Psoas muscle (tissue), 8 donors: ENCODE results near the gene RANBP9. TPM values are rescaled to one million over a fixed set of nuclear protein-coding genes. Genes with fewer than 3 reads are reported as not detected.

Experiments used
- ATAC-seq, 4 donors: fragments of 200-7000 bp; cut with Tn5 transposase; one replicate each; pipeline ENCODE4 v1.9.1; 2020; ENCODE audit warnings: moderate library complexity in 3 of 4, mild to moderate bottlenecking in 2 of 4
- DNase-seq, 2 donors: peaks; one replicate each; pipeline ENCODE4 v3.0.0-alpha.2; 2020
- H3K27ac ChIP-seq: fragments of 200-600 bp; one replicate; pipeline ENCODE4 v1.8.0; 2022
- H3K27me3 ChIP-seq, 3 donors: fragments of 200-600 bp in 1 of 3; one replicate each; pipeline versions ENCODE4 v1.6.1 to v1.8.0; 2013 to 2022; ENCODE audit warnings: low read length in 2 of 3, mild to moderate bottlenecking in 2 of 3, moderate library complexity in 1 of 3; ENCODE audit not compliant: insufficient read depth in 3 of 3
- H3K36me3 ChIP-seq, 2 donors: fragments of 200-600 bp in 1 of 2; one replicate each; pipeline versions ENCODE4 v1.6.1 to v1.8.0; 2013 to 2022; ENCODE audit warnings: low read depth in 1 of 2, mild to moderate bottlenecking in 1 of 2, moderate library complexity in 1 of 2; ENCODE audit not compliant: insufficient read depth in 1 of 2
- H3K4me1 ChIP-seq: fragments of 200-600 bp; one replicate; pipeline ENCODE4 v1.8.0; 2022
- H3K4me3 ChIP-seq: fragments of 200-600 bp; one replicate; pipeline ENCODE4 v1.8.0; 2022; ENCODE audit warnings: mild to moderate bottlenecking
- H3K9me3 ChIP-seq: fragments of 200-600 bp; one replicate; pipeline ENCODE4 v1.8.0; 2022
- WGBS, 3 donors: extraction: QIAGEN DNeasy Blood & Tissue Kit; methylation state at CpG; one replicate each; pipeline versions ENCODE4 v1.1.6 to v1.1.7; 2013; 5-methylcytosine and 5-hydroxymethylcytosine counted together
- intact Hi-C, 2 donors: fragments of 100-400 bp; cut with DNase I; formaldehyde crosslinking; loops; one replicate each; pipeline versions ENCODE4 v1.11.0 to v1.14.2; 2022
- polyA plus RNA-seq, 3 donors: library from polyadenylated mRNA; stranded (reverse); fragments of 200-250 nt; gene quantifications; one replicate each; pipeline ENCODE4 v1.2.3, GENCODE V29; 2013
- total RNA-seq, 4 donors: library from RNA; stranded (reverse); fragmentation: NEBNext Ultra II Directional in 2 of 4; extraction: Animal tissue kit (Norgen Biotek cat#: 25700) in 2 of 4; gene quantifications; one replicate each; pipeline versions ENCODE4 v1.2.1 to v1.2.4, GENCODE V29; 2021 to 2023
- TF ChIP-seq, protein P1 (sequence below): fragments of 200-600 bp; IDR thresholded peaks from one replicate; pipeline ENCODE4 v1.8.0; 2022; ENCODE audit warnings: antibody characterized with exemption
- donor health status: healthy with polysubstance abuse.
- donor health status: DM: no; HTN: no; CAD: no; lungs with moderate emphysema.
- donor health status: Bipolar disorder and iron deficiency.
- donor health status: healthy.
- donor health status: DM: yes; HTN: yes; CAD: no.
- donor health status: DM: no; HTN: no; CAD: no.
- donor health status: DM: no; HTN: no; CAD: no.
- donor health status: DM: yes; HTN: yes; CAD: no.

The RANBP9 gene
- total and polyA plus RNA-seq, 7 donors = 22.3 to 72.6 (median 53.0) TPM

DNA sequence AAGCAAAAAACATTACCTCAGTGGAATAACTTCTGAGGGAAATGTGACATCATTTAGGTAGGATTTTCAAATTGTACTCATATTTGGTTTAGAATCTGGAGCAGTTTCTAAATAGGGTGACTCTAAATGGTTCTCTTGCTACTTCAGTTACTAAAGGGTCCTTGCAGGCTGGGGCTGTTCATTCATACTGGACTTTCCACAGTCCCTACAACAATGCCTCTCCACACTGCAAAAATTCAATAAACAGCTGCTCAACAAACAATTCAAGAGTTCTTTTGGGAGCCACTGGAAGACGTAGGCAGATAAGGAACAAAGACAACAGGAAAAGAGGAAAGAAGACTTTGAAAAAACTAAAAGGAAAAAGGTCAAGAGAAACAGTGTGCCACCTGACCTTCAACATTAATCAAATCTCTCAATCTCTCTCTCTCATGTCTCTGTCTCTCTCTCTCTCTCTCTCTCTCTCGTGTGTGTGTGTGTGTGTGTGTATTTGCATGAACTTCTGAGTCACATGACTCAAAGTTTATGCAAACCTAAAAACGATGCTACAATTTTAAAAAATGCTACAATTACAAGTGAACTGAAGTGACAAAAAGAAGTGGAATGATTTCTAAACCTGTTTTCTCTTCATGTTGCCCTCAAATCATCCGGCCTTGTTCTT, 82.0 kb downstream of the RANBP9 start:
- H3K9me3 ChIP-seq = no peaks in the 10 kb centered on the region
- no peak for DNase-seq
- TF ChIP-seq, protein P1, sequence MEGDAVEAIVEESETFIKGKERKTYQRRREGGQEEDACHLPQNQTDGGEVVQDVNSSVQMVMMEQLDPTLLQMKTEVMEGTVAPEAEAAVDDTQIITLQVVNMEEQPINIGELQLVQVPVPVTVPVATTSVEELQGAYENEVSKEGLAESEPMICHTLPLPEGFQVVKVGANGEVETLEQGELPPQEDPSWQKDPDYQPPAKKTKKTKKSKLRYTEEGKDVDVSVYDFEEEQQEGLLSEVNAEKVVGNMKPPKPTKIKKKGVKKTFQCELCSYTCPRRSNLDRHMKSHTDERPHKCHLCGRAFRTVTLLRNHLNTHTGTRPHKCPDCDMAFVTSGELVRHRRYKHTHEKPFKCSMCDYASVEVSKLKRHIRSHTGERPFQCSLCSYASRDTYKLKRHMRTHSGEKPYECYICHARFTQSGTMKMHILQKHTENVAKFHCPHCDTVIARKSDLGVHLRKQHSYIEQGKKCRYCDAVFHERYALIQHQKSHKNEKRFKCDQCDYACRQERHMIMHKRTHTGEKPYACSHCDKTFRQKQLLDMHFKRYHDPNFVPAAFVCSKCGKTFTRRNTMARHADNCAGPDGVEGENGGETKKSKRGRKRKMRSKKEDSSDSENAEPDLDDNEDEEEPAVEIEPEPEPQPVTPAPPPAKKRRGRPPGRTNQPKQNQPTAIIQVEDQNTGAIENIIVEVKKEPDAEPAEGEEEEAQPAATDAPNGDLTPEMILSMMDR = no peak
- 68 to 70% (median 68%) methylated on average over 4 of the region's 4 CpGs for WGBS, 3 donors
- H3K4me3 ChIP-seq = no peak overlapping the region
- intact Hi-C loops = no loop called here
- H3K36me3 ChIP-seq = peaks cover 8 to 88% of the 10 kb centered on the region in 2 donors
- H3K27ac ChIP-seq = no peak overlapping the region
- no peaks in the 10 kb centered on the region for H3K4me1 ChIP-seq
- ATAC-seq = no peak
- H3K27me3 ChIP-seq = no peaks in the 10 kb centered on the region

DNA sequence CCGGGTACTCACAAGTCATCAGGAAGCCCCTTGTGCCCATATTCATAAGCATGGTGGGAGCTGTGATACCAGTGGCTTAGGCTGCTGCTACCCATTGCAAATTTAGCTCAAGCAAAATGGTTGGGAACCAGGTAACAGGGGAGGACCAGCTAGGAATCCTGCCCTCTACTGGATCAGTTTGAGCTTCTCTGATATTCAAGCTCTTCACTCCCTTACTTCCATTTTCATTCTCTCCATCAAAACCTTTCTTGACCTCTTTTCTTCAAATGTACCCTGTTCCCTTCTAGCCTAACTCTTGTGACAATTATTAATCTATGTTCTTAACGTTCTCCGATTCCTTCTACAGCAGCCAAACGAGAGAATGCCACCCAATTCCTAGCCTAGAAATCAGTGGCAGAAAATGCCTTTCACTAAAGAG, 86.8 kb downstream of the RANBP9 start:
- DNase-seq (no peak), ATAC-seq (peak in 2 of 4 donors; percentile 44 to 57)
- intact Hi-C loops = no loop called here
- H3K27ac ChIP-seq = no peak overlapping the region
- TF ChIP-seq, protein P1 = peak; percentile 38
- H3K9me3 ChIP-seq = no peaks in the 10 kb centered on the region
- H3K4me1 ChIP-seq = no peaks in the 10 kb centered on the region
- H3K36me3 ChIP-seq = peaks cover 7 to 100% of the 10 kb centered on the region in 2 donors
- H3K27me3 ChIP-seq = no peaks in the 10 kb centered on the region
- 67 to 75% (median 70%) methylated on average over 4 of the region's 4 CpGs for WGBS, 3 donors
- no peak overlapping the region for H3K4me3 ChIP-seq

DNA sequence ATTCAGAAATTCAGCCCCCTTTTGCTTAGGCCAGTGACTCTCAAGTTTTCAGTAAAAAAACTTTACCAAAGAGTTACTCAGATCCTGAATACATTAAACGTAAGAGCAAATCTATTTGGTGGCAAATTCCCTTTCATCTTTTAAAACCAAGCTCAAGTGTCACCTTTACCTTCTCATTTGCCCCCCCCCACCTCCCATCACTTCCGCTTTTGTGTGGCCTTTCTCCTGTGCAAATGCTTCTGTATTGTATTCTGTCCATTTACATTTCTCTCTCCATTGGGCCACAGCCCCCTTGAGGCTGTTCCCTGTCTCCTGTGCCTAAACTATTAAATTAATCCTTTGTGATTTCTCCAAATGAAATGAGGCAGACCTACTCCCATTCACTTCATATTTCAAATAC, 94.6 kb downstream of the RANBP9 start:
- Histone ChIP-seq H3K4me1 (peaks cover 14% of the 10 kb centered on the region), H3K9me3 (no peaks in the 10 kb centered on the region), H3K4me3 (no peak overlapping the region), H3K27me3 (no peaks in the 10 kb centered on the region), H3K36me3 (peaks cover 13 to 63% of the 10 kb centered on the region in 2 donors), H3K27ac (no peak overlapping the region)
- no peak for DNase-seq
- ATAC-seq = no peak
- intact Hi-C loops = loop anchor here (5.0 kb wide), 1 partner anchor 95 kb away; the partner anchor contains the start of gene RANBP9 (in 2 of the 2)
- TF ChIP-seq, protein P1 = no peak
- 82 to 88% (median 87%) methylated on average over 2 of the region's 2 CpGs for WGBS, 3 donors

DNA sequence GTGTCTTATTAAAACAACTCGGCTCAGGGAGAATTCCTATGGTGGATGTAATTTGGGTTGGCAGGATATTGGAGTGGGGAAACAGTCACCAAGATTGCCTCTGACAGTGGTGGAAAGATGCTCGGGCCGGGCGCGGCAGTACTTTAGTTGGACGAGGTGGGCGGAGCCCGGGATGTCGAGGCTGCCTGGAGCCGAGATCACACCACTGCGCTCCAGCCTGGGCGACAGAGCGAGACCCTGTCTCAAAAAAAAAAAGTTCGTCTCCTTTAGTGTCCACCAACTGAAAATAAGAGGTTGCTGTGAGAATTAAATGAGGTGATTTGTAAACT, 95.9 kb downstream of the RANBP9 start:
- H3K27ac ChIP-seq = peak overlapping the region; percentile 95
- H3K4me3 ChIP-seq = peak overlapping the region; percentile 75
- intact Hi-C loops = loop anchor here (2.0 to 5.0 kb wide), 2 partner anchors 41 to 97 kb away; partner anchors contain the start of genes RANBP9 (in 2 of the 2) and SIRT5 (in 1 of the 2)
- H3K9me3 ChIP-seq = no peaks in the 10 kb centered on the region
- DNase-seq (peak; percentile 59 to 80), ATAC-seq (peak; percentile 33 to 59 (median 42))
- peaks cover 19% of the 10 kb centered on the region for H3K4me1 ChIP-seq
- 0% methylated on average over 14 of the region's 14 CpGs for WGBS, 3 donors
- H3K36me3 ChIP-seq = peaks cover 10 to 50% of the 10 kb centered on the region in 2 donors
- H3K27me3 ChIP-seq = no peaks in the 10 kb centered on the region
- TF ChIP-seq, protein P1 = no peak
